A549 (cell line): ENCODE measurements around the gene ANKRD17.

ENCODE experiments used
- CEBPB ChIP-seq, 2 experiments: fragments of >200 bp in 1 of 2; sonication (Bioruptor Twin) in 1 of 2; formaldehyde crosslinking in 1 of 2; IDR thresholded peaks; 2 replicates each; pipeline ENCODE4 v1.6.1; 2012 to 2016
- CHD2 ChIP-seq: fragments of 150-350 bp; IDR thresholded peaks from 2 replicates; pipeline ENCODE4 v1.6.1; 2014; ENCODE audit warnings: low read length; ENCODE audit not compliant: partially characterized antibody
- MAX ChIP-seq: IDR thresholded peaks from 2 replicates; pipeline ENCODE4 v1.6.1; 2012
- TF ChIP-seq, protein P1 (sequence below): fragments of >200 bp; sonication (Bioruptor Twin); formaldehyde crosslinking; IDR thresholded peaks from 3 replicates; pipeline ENCODE4 v1.5.1; 2016

DNA sequence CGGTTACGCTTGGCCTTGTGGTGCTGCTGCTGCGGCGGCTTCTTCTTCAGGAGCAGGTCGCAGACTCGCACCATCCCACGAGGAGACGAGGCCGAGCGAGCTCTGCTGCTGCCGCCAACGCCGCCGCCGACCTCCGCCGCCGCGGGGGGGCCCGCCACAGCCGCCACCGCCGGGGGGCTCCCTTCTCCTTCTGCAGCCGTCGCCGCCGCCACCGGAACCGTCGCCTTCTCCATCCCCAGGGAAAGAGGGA, 237 bp downstream of the ANKRD17 start:
- TF ChIP-seq CEBPB (IDR thresholded peaks at IDR 0.05) (no peak), CHD2 (no peak), MAX (no peak)
- TF ChIP-seq, protein P1, sequence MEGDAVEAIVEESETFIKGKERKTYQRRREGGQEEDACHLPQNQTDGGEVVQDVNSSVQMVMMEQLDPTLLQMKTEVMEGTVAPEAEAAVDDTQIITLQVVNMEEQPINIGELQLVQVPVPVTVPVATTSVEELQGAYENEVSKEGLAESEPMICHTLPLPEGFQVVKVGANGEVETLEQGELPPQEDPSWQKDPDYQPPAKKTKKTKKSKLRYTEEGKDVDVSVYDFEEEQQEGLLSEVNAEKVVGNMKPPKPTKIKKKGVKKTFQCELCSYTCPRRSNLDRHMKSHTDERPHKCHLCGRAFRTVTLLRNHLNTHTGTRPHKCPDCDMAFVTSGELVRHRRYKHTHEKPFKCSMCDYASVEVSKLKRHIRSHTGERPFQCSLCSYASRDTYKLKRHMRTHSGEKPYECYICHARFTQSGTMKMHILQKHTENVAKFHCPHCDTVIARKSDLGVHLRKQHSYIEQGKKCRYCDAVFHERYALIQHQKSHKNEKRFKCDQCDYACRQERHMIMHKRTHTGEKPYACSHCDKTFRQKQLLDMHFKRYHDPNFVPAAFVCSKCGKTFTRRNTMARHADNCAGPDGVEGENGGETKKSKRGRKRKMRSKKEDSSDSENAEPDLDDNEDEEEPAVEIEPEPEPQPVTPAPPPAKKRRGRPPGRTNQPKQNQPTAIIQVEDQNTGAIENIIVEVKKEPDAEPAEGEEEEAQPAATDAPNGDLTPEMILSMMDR: no peak; the same call in 2 of the 3 replicates
